GM19035 (cell line): Measurements from ENCODE around the gene PRKD1.
"Not testable (repeated sequence)": the region's sequence is repeated elsewhere in the genome, so short reads cannot be mapped to it uniquely, and the experiment has no call there.

Source experiments
- ATAC-seq: cut with Tn5 transposase; IDR thresholded peaks from one replicate; pipeline ENCODE4 v1.9.1; 2021; ENCODE audit not compliant: unreplicated experiment

Gene PRKD1

DNA sequence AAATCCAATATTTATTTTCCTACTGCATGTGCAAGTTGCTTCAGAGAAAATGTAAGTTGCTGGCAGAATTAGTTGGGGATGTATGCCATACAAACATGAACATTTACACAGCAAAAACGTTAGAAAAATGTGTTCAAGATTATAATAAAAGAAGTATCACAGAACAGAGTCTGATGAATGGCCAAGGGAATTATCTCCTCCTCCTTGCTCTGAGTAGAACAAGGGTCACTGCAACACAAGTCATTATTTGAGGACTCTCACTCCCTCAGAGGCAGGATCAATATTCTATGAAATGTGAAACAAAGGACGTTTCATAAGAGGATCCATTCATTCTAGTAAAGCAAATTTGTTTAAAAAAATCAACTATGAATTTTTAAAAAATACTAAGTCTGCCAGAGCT lies 177.8 kb downstream of the PRKD1 start:
- no peak for ATAC-seq

DNA sequence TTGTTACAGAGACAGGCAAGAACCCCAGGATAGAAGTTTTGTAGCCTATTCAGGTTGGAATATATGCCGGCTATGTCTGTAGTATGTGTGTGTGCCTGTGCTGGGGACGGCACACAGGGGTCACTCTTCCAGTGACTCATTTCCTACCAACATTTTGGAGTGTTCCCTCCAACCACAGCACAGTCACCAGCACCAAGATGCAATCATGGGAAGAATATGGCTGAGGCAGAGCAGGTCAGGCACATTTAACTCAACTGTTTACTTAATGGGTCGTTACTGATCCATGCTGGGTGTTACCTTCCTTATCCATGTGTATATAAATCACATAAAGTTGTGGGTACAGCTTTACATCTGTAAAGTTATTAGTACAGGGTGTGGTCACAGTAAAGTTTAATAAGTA lies 178.3 kb downstream of the PRKD1 start:
- ATAC-seq: no peak

DNA sequence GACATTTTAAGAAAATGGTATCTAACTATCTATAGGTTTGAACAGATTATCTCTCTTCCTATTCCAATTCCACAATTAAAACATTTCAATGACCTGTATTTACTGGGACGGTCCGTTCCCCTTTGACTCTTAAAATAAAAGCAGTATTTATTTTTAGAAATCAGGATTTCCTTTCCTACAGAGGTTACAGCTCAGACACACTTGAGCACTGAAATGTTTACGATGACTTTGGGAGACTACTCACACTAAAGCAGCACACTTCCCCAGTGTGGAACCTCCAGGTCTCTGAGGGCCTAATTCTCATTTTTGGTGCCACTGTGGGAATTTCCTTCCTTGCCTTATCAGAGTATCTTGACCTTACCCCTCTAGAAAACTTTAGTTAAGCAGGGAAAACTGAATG lies 181.8 kb downstream of the PRKD1 start:
- no peak for ATAC-seq

DNA sequence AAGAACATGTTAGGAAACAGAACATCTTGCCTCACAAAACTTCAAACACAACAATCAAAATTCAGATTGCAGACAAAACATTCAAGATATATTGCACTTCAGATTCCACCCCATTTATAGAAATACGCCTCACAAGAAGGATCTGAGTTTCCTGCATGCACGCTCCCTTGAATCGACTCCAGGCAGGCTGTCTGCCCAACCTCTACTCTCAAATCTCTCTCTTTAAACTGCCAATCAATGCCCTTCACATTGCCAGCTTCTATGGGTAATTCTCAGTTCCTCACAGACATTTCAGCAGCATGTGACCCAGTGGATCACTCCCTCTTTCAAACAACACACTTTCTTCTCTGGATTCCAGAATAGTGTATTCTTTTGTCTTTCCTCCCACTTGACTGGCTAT lies 184.1 kb downstream of the PRKD1 start:
- no peak for ATAC-seq

DNA sequence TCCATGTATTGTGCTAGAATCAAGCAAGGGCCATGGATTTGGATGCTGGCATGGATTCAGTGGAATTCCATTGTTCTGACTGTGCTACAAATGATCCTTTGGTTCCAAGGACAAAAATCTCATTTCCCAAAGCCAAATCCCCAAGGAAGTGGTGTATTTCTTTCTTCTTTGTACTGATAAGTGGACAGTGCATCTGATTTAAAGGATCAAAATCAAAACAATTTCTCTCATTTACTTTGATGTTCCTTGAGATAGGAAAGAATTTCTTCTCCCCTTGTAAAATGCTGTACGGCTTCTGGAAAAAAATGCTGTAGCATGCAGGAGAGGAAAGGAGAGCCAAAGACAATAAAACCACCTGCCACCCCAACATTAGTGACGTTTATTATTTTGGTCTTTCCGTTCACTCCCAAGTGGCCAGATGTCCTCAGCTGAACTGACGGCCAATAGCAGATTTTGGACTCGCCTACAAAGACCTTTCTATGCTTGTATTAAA lies 185.7 kb downstream of the PRKD1 start:
- no peak for ATAC-seq

DNA sequence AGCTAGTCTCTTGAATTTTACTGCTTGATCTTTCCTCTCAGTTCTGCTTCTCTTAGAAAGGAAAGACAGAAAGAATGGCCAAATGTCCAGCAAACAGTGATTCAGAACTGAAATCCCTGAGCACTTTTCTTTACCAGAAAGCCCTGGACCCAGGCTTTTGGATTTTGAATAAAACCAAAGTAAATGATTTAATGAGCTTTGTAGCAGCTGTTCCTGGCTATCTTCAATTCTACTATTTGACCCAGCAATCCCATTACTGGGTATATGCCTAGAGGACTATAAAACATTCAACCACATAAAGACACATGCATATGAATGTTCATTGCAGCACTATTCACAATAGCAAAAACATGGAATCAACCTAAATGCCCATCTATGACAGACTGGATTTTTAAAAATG lies 187.2 kb downstream of the PRKD1 start:
- ATAC-seq: no peak

DNA sequence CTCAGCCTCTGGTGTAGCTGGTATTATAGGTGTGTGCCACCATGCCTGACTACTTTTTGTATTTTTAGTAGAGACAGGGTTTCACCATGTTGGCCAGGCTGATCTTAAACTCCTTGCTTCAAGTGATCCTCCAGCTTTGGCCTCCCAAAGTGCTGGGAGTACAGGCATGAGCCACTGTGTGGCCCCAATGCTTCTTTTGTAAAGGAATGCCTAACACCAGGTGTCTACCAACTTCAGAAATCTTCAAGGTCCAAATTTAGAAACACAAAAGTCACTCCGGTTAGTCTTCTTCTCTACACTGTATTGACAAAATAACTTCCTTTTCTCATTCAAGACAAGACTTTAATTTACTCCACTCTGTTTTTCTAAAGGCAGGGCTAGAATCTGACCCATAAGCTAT lies 188.7 kb downstream of the PRKD1 start:
- ATAC-seq: no peak

DNA sequence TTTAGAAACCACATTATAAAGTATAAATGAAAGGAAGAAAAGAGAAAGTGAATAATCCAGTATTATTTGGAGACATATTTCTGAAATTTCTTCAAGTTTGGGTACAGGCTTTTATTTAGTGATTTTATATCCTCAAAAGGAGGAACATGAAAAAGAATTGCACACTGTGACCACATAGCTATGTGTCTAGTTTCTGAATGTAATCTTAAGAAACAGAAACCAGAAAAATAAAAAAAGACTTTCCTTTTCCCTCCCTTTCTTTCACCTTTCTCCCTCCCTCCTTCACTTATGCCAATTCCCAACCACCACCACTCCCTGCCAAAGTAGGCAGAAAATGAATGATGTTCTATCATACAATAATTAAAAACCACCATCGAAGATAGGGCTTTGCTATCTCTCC lies 189.6 kb downstream of the PRKD1 start:
- no peak for ATAC-seq

DNA sequence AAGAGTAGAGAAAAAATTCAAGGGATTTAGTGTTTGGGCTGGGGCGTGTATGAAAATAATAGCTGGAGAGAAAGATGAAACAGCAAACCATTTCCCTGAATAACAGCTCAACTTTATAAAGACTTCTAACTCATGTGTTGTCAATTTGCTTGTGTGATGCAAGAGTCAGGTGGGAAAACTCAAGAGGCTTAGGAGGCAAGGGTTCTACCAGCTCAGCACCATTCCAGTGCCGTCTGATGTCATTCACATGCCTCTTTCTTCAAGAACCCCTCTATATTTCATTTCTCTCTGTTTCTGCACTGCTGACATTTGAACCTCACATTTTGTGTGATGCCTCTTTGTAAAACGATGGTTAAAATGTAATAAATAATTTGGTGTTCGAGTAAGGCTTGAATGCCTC lies 192.2 kb downstream of the PRKD1 start:
- ATAC-seq: no peak

DNA sequence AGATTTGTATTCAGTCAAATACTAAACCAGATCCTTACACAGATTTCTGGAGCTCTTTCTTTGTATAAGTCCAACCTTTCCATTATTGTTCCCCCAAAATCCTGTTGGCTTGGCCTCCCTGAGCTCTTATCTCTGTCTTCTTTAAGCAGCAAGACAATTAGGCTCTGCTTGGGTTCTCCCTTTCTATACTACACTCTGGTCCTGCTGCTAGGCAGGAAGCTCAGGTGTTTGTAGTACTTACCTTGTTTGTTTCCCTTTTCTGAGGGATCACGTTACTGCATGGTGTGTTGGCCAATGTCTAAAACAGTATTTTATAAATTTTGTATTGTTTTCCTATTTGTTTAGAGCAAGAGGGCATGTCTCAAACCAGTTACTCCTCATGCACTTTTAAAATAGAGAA lies 192.9 kb downstream of the PRKD1 start:
- no peak for ATAC-seq

DNA sequence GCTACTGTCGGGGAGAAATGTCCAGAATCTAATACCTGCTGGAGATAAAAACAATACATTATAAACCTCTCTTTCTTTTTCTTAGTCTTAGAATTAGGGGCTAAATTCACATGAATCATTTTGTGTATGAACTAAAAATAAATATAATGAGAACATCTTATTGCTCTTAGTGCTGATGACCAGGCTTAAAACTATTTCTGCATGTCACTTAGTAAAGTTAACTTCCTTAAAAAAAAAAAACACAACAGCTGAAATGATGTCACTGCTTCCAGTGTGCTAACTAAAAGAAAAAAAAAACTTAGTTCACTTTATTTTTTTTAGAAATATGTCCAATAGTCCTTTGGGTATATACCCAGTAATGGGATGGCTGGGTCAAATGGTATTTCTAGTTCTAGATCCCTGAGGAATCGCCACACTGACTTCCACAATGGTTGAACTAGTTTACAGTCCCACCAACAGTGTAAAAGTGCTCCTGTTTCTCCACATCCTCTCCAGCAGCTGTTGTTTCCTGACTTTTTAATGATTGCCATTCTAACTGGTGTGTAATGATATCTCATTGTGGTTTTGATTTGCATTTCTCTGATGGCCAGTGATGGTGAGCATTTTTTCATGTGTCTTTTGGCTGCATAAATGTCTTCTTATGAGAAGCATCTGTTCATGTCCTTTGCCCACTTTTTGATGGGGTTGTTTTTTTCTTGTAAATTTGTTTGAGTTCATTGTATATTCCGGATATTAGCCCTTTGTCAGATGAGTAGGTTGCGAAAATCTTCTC lies 200.9 kb downstream of the PRKD1 start:
- ATAC-seq: not testable (repeated sequence)

DNA sequence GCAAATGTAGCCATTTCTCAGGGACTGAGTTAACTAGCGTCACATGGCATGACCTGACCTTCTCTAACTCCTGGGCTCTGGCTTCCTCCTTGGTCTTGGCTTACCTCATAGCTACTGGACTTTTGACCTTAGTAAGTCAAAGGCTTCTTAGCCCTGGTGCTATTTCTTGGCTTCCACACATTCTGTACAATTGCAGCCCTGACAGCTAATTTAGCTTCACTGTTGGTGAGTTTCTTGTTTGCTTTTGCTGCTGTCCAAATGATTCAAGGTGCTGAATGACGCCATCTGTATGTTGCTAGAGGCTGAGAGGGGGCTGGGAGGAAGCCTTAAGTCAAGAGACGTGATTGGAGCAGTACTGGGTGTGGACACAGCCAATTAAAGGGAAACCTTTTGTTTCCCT lies 202.7 kb downstream of the PRKD1 start:
- ATAC-seq: no peak

DNA sequence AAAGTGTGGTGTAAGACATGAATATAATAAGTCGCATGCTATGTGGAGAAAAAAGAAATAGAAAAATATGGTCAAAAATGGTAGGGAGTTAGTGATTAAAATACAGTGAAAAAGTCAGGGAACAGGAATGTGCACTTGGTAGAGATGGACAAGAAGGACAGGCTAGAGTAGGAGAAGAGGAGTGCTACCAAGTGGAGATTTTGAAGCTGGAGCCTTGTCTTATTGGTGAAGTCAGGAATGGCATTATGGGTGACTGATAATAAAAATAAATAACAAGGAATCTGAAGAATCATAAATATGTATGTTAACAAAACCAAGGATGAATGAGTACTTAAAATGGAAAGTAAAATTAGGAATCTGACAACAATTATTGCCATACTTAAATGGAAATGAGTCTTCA lies 204.8 kb downstream of the PRKD1 start:
- ATAC-seq: no peak

DNA sequence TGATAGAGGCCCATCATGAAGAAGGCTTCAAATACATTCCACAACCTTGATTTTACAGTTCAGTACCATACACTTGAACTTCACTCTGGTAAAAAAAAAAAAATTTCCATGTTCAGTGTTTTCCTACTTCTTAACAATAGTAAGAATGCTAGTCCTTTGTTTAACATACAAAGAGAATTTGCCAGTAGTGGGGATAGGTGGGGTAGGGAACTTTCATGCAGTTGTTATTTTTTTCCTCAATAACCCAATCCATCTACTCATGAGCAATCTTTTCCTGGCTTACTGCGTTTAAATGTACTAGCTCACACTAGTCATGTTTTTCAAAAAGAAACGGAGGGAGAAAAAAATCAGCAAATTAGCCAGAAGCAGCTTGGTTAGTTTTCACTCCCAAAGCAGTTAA lies 206.1 kb downstream of the PRKD1 start:
- no peak for ATAC-seq

DNA sequence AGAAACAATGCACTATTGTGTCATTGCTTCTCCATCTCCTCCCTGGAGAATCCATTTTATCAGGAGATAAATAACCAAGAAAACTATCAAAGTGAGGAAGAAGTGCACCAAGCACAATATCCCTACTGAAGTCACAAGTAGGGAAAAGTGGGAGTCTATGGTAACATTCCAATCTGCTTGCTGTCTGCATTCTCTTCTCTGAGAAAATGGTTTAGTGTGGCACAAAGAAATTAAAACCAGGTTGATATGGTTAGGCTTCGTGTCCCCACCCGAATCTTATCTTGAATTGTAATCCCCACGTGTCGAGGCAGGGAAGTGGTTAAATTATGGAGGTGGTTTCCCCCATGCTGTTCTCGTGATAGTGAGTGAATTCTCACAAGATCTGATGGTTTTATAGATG lies 209.7 kb downstream of the PRKD1 start:
- no peak for ATAC-seq

DNA sequence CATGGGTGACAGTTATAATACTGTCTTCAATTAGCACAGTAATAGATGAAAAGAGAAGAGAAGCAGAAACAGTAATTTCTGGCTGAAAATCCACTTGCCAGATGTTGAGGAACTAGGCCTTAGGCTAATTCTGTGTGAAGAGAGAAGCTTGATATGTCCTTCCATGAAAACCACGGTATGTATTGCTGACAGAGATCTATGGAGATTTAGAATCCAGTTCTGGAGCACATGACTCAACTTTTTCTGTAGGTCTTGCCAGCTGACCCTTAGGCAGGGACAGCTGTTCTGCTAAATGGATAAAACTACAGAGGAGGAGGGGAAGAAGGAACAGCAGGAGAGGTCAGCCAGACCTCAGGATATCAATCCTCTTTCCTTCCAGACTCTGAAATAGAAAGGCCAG lies 211.5 kb downstream of the PRKD1 start:
- no peak for ATAC-seq

DNA sequence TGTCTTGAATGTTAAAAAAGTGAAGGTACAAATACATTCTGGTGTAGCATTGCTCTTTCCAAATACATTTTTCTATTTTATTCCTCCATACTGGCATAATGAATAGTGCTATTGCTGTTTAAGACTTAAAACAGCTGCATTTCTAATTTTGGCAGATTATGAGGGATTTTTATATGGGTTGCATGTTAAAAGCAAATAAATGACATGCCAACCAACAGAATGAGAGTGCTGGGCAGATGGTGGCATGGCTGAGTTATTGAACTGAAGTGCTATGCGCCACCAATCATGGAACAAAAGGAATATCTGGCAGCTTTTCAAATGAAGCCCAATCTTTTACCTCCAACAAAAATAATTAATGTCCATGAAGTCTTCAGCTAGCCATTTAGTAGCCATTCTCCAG lies 215.0 kb downstream of the PRKD1 start:
- no peak for ATAC-seq

DNA sequence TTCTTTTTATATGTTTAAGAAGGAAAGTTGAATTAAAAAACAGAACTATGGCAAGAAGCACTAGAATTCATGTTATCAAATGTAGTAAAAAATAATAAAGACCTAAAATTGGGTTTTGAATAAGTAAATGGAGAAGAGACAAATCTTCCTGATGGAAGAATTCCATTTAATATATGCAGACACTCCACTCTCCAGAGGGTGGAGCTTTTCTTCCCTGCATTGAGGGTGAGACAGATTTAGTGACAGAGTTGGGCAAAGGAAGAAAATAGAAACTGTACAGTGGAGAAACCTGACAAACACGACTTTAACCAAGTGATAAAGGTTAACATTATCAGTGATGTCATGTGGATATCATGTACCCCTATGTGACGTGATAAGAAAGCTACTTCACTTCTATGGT lies 217.6 kb downstream of the PRKD1 start:
- ATAC-seq: no peak

DNA sequence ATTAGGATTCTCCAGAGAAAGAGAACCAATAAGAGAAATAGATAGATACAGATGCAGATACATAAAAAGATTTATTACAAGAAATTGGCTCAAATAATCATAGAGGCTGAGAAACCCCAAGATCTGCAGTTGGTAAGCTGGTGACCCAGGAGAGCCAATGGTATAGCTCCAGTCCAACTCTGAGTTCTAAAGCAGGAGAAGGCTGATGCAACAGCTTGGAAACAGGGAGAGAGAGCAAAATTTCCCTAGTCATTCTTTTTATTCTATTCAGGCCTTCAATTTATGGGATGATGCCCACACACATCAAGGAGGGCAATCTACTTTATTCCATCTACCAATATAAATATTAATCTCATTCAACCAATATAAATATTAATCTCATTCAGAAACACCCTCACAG lies 218.2 kb downstream of the PRKD1 start:
- no peak for ATAC-seq

DNA sequence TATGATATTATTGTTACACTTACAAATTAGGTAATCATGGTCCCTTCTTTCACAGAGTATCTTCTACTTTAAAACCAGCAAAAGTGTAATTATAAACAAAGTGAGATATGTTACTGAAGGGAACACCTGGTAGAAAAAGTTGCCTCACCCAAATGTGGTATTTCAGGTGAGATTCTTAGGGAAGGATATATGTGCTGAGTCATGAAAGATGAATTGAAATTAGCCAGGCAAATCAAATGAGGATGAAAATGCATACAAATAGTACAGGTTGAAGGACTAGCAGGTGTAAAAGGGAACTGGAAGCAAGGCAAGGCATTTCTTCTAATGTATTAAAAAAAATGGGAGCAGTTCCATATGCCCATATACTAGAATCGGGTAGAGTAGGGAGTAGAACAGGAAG lies 220.9 kb downstream of the PRKD1 start:
- no peak for ATAC-seq

DNA sequence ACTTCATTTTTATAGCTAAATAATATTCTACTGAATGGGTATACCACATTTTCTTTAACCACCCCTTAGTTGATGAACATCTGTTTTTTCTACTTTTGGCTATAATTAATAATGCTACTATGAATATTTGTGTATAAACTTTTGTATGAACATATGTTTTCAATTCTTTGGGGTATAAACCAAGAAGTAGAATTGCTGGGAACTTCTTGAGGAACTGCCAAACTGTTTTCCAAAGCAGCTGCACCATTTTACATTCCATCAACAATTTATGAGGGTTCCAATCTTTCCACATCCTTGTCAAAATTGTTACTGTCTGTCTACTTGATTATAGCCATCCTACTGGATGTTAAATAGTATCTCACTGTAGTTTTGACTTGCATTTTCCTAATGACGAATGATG lies 221.8 kb downstream of the PRKD1 start:
- no peak for ATAC-seq

DNA sequence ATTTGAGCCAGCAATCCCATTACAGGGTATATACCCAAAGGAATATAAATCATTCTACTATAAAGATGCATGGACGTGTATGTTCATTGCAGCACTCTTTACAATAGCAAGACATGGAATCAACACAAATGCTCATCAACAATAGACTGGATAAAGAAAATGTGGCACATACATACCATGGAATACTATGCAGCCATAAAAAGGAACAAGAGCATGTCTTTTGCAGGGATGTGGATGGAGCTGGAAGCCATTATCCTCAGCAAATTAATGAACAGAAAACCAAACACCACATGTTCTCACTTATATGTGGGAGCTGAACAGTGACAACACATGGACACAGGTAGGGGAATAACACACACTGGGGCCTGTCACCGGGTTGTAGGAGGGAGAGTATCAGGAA lies 238.1 kb downstream of the PRKD1 start:
- ATAC-seq: not testable (repeated sequence)

DNA sequence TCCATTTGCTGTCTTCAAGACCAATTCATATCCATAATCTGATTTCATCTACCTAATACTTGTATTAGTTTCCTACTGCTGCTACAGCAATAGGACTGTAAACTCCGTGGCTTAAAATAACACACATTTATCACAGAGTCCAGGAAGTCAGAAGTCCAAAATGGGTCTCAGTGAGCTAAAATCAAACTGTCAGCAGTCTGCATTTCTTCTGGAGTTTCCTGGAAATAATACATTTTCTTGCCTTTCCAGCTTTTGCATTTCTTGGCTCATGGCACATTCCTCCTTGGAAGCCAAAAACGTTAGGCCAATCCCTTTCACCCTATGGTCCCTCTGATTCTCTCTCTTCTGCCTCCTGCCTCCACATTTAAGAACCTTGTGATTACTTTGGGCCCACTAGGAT lies 239.8 kb downstream of the PRKD1 start:
- no peak for ATAC-seq
